PC-9 (cell line): ENCODE results near the gene WNK2. TPM values are rescaled to one million over a fixed set of nuclear protein-coding genes. Genes with fewer than 3 reads are reported as not detected.
A peak's percentile ranks its signal among the peaks of the same experiment; 100 is the strongest.

Experiments
- BruUV-seq: library from RNA; stranded (reverse); fragments of 400-500 nt; replicated peaks from 2 replicates; lab custom pipeline; 2021; lab: Mats Ljungman, UMichigan
- CTCF ChIA-PET: fragments of 300-600 bp; sonication (Branson Sonifier 250); formaldehyde crosslinking; loops from one replicate; lab custom pipeline; 2022; ENCODE audit warnings: antibody characterized with exemption; lab: Charles Lee
- POLR2A ChIA-PET: fragments of 300-600 bp; sonication (Branson Sonifier 250); formaldehyde crosslinking; loops from one replicate; lab custom pipeline; 2022; ENCODE audit warnings: antibody characterized with exemption; ENCODE audit not compliant: unreplicated experiment; lab: Charles Lee
- DNase-seq, 2 experiments: peaks; one replicate each; pipeline versions ENCODE4 v3.0.0 to v3.0.0-alpha.2; 2015 to 2022; ENCODE audit warnings: mixed read lengths in 1 of 2
- H2AFZ ChIP-seq: fragments of 200-600 bp; sonication (generic); 2 replicates; pipeline ENCODE4 v1.8.1; 2017; ENCODE audit warnings: antibody characterized with exemption
- H3F3A ChIP-seq: fragments of 200-600 bp; sonication (generic); 2 replicates; pipeline ENCODE4 v1.8.1; 2017; ENCODE audit warnings: antibody characterized with exemption, mild to moderate bottlenecking, low read depth; ENCODE audit not compliant: insufficient read depth
- H3K27ac ChIP-seq: fragments of 200-600 bp; sonication (generic); 2 replicates; pipeline ENCODE4 v1.6.1; 2016; ENCODE audit warnings: mixed run types
- H3K27me3 ChIP-seq: fragments of 200-600 bp; sonication (generic); 2 replicates; pipeline ENCODE4 v1.6.1; 2016; ENCODE audit warnings: low read depth, mixed run types; ENCODE audit not compliant: insufficient read depth
- H3K36me3 ChIP-seq: fragments of 200-600 bp; sonication (generic); 2 replicates; pipeline ENCODE4 v1.6.1; 2016; ENCODE audit warnings: low read depth, mixed run types
- H3K4me1 ChIP-seq: fragments of 200-600 bp; sonication (generic); replicated peaks from 2 replicates; pipeline ENCODE4 v1.6.1; 2016; ENCODE audit warnings: mixed run types; ENCODE audit not compliant: insufficient read depth
- H3K4me2 ChIP-seq: fragments of 200-600 bp; sonication (generic); 2 replicates; pipeline ENCODE4 v1.6.1; 2017; ENCODE audit warnings: mixed run types
- H3K4me3 ChIP-seq: fragments of 200-600 bp; sonication (generic); 2 replicates; pipeline ENCODE4 v1.6.1; 2016; ENCODE audit warnings: mixed run types
- H3K79me2 ChIP-seq: fragments of 200-600 bp; sonication (generic); 2 replicates; pipeline ENCODE4 v1.6.1; 2017; ENCODE audit warnings: low read depth, mixed run types
- H3K9me2 ChIP-seq: fragments of 200-600 bp; sonication (generic); 2 replicates; pipeline ENCODE4 v1.8.1; 2017; ENCODE audit warnings: mild to moderate bottlenecking; ENCODE audit not compliant: insufficient read depth
- H3K9me3 ChIP-seq: fragments of 200-600 bp; sonication (generic); 2 replicates; pipeline ENCODE4 v1.8.1; 2016; ENCODE audit warnings: low read depth; ENCODE audit not compliant: insufficient read depth
- H4K20me1 ChIP-seq: fragments of 200-600 bp; sonication (generic); 2 replicates; pipeline ENCODE4 v1.8.1; 2017; ENCODE audit not compliant: insufficient read depth
- CTCF ChIP-seq: fragments of 200-600 bp; sonication (generic); conservative IDR thresholded peaks from 2 replicates; pipeline ENCODE4 v1.6.1; 2017; ENCODE audit warnings: mixed run types, antibody characterized with exemption, mild to moderate bottlenecking, moderate library complexity
- EZH2 ChIP-seq: fragments of 200-600 bp; sonication (generic); IDR thresholded peaks from 2 replicates; pipeline ENCODE4 v1.8.0; 2017; ENCODE audit warnings: antibody characterized with exemption, low read depth
- intact Hi-C: fragments of 100-400 bp; cut with micrococcal nuclease; formaldehyde crosslinking; loops from one replicate; pipeline ENCODE4 v1.10.0; 2022; ENCODE audit not compliant: unreplicated experiment
- total RNA-seq: library from RNA; stranded (reverse); gene quantifications from 2 replicates; pipeline ENCODE4 v1.2.3, GENCODE V29; 2021

The WNK2 gene
- total RNA-seq, 1 experiment from 2014 or later = 44.6 TPM

GRCh38 chr9:93230185-93230584, 46.2 kb downstream of the WNK2 start:
- Histone ChIP-seq H3K4me2 (no peak overlapping the region), H3F3A (peaks cover 14% of the 10 kb centered on the region), H3K27ac (no peak overlapping the region), H3K36me3 (no peaks in the 10 kb centered on the region), H3K9me3 (no peaks in the 10 kb centered on the region), H3K9me2 (no peaks in the 10 kb centered on the region), H3K4me3 (no peak overlapping the region), H2AFZ (no peak overlapping the region), H3K79me2 (peaks cover 35% of the 10 kb centered on the region), H4K20me1 (no peaks in the 10 kb centered on the region), H3K27me3 (no peaks in the 10 kb centered on the region), H3K4me1 (peaks cover 33% of the 10 kb centered on the region)
- POLR2A ChIA-PET = no interaction called here
- no peak for TF ChIP-seq EZH2
- no peak for TF ChIP-seq CTCF
- DNase-seq = no peak
- BruUV-seq = no TSS peak
- intact Hi-C loops = no loop called here
- CTCF ChIA-PET = no interaction called here

GRCh38 chr9:93230601-93231000, 46.7 kb downstream of the WNK2 start:
- Histone ChIP-seq H3K27ac (no peak overlapping the region), H3K9me3 (no peaks in the 10 kb centered on the region), H3K27me3 (no peaks in the 10 kb centered on the region), H3F3A (peaks cover 9% of the 10 kb centered on the region), H3K9me2 (no peaks in the 10 kb centered on the region), H3K79me2 (peaks cover 30% of the 10 kb centered on the region), H3K4me1 (peaks cover 29% of the 10 kb centered on the region), H3K4me2 (no peak overlapping the region), H3K36me3 (no peaks in the 10 kb centered on the region), H2AFZ (no peak overlapping the region), H4K20me1 (no peaks in the 10 kb centered on the region), H3K4me3 (no peak overlapping the region)
- intact Hi-C loops = no loop called here
- DNase-seq = no peak
- ChIA-PET POLR2A (no interaction called here), CTCF (no interaction called here)
- no TSS peak for BruUV-seq
- no peak for TF ChIP-seq EZH2
- no peak for TF ChIP-seq CTCF

- peaks cover 3% of the 10 kb centered on the region; the same call in 1 of the 2 replicates for H3F3A ChIP-seq
- no peak overlapping the region for H2AFZ ChIP-seq
- ChIA-PET CTCF (interaction anchor here (0.7 kb wide), 1 partner anchor 13 kb away, joined by 3 read pairs; no protein-coding TSS in a partner anchor), POLR2A (interaction anchor here (0.6 to 0.7 kb wide), 5 partner anchors 59 to 381 kb away, joined by 4 to 19 read pairs (median 8); no protein-coding TSS in a partner anchor)
- TF ChIP-seq CTCF (no peak), EZH2 (no peak)
- H3K9me2 ChIP-seq = no peaks in the 10 kb centered on the region
- H3K9me3 ChIP-seq = no peaks in the 10 kb centered on the region
- H3K27me3 ChIP-seq = no peaks in the 10 kb centered on the region
- no peaks in the 10 kb centered on the region for H3K36me3 ChIP-seq
- peak; percentile 50 to 76 for DNase-seq
- peaks cover 24% of the 10 kb centered on the region for H3K79me2 ChIP-seq
- no TSS peak for BruUV-seq
- H3K27ac ChIP-seq = no peak overlapping the region
- intact Hi-C loops = no loop called here
- H3K4me3 ChIP-seq = no peak overlapping the region
- no peaks in the 10 kb centered on the region for H4K20me1 ChIP-seq
- H3K4me2 ChIP-seq = no peak overlapping the region
- H3K4me1 ChIP-seq = peaks cover 27% of the 10 kb centered on the region
These were observed 47.3 kb downstream of the WNK2 start for GRCh38 chr9:93231121-93231694.
